K562 (cell line): Measurements from ENCODE around the gene CLUH. TPM values are rescaled to one million over a fixed set of nuclear protein-coding genes. Genes with fewer than 3 reads are reported as not detected.

Source experiments
- BCOR ChIP-seq: fragments of 450-650 bp; IDR thresholded peaks from 2 replicates; pipeline ENCODE4 v1.6.1; 2016
- BRF1 ChIP-seq: IDR thresholded peaks from 3 replicates; pipeline ENCODE4 v1.6.1; 2011; ENCODE audit warnings: borderline replicate concordance, mild to moderate bottlenecking; ENCODE audit not compliant: insufficient read length; ENCODE audit errors: extremely low read depth
- COPS2 ChIP-seq: fragments of 450-650 bp; conservative IDR thresholded peaks from 2 replicates; pipeline ENCODE4 v1.6.1; 2016; ENCODE audit warnings: mild to moderate bottlenecking, moderate library complexity
- CXXC5 ChIP-seq: fragments of 250-450 bp; sonication (Bioruptor Pico); IDR thresholded peaks from 2 replicates; pipeline ENCODE4 v1.8.0; 2022; ENCODE audit warnings: inconsistent platforms, mild to moderate bottlenecking, moderate library complexity
- DIDO1 ChIP-seq: fragments of 450-650 bp; IDR thresholded peaks from 2 replicates; pipeline ENCODE4 v1.6.1; 2016; ENCODE audit warnings: low read depth, missing biosample characterization, missing genetic modification characterization
- HMGXB4 ChIP-seq: sonication (generic); formaldehyde crosslinking; IDR thresholded peaks from 2 replicates; pipeline ENCODE4 v1.8.1; 2023; ENCODE audit warnings: mild to moderate bottlenecking, missing genetic modification reagents
- JUN ChIP-seq, 2 experiments: sonication (generic) in 1 of 2; formaldehyde crosslinking in 1 of 2; IDR thresholded peaks; 2 replicates each; pipeline versions ENCODE4 v1.6.1 to v1.8.0; 2012 to 2022; ENCODE audit warnings: borderline replicate concordance in 2 of 2, mild to moderate bottlenecking in 2 of 2, improper control_type of control experiment in 1 of 2, low read depth in 1 of 2, low read length in 1 of 2, missing genetic modification reagents in 1 of 2
- MCM3 ChIP-seq: fragments of 450-650 bp; IDR thresholded peaks from 2 replicates; pipeline ENCODE4 v1.6.1; 2016
- PML ChIP-seq: IDR thresholded peaks from 2 replicates; pipeline ENCODE4 v1.6.1; 2012; ENCODE audit warnings: low read length, inconsistent platforms
- SMARCB1 ChIP-seq: IDR thresholded peaks from 2 replicates; pipeline ENCODE4 v1.6.1; 2011; ENCODE audit warnings: improper control_type of control experiment, low read depth; ENCODE audit not compliant: insufficient read length
- SMARCE1 ChIP-seq: fragments of 450-650 bp; IDR thresholded peaks from 2 replicates; pipeline ENCODE4 v1.7.1; 2016; ENCODE audit warnings: mild to moderate bottlenecking
- SRSF7 ChIP-seq: fragments of 200-400 bp; formaldehyde crosslinking; optimal IDR thresholded peaks from 2 replicates; pipeline ENCODE3; 2017; ENCODE audit warnings: mild to moderate bottlenecking, low read depth, low read length
- TEAD4 ChIP-seq, 2 experiments: sonication (generic) in 1 of 2; formaldehyde crosslinking in 1 of 2; IDR thresholded peaks; 2 replicates each; pipeline versions ENCODE4 v1.6.1 to v1.8.0; 2012 to 2022; ENCODE audit warnings: borderline replicate concordance in 1 of 2, inconsistent platforms in 1 of 2, low read length in 1 of 2, mild to moderate bottlenecking in 1 of 2, missing genetic modification reagents in 1 of 2
- ZNF263 ChIP-seq: sonication (generic); formaldehyde crosslinking; IDR thresholded peaks from 2 replicates; pipeline ENCODE4 v1.8.0; 2022; ENCODE audit warnings: mild to moderate bottlenecking, missing genetic modification reagents, borderline replicate concordance
- ZNF274 ChIP-seq: IDR thresholded peaks from 2 replicates; pipeline ENCODE4 v1.6.1; 2011; ENCODE audit warnings: low read depth, mild to moderate bottlenecking, low read length, moderate library complexity, borderline replicate concordance
- ZNF589 ChIP-seq: fragments of 200-800 bp; sonication (Bioruptor generic); IDR thresholded peaks from 2 replicates; pipeline ENCODE4 v1.6.1; 2016; ENCODE audit warnings: low read depth, missing genetic modification characterization, missing compliant biosample characterization
- ZNF644 ChIP-seq: fragments of 200-800 bp; sonication (Bioruptor generic); IDR thresholded peaks from 2 replicates; pipeline ENCODE4 v1.6.1; 2016; ENCODE audit warnings: low read depth, missing genetic modification characterization, missing compliant biosample characterization
- ZNF830 ChIP-seq: fragments of 250-450 bp; sonication (Bioruptor Pico); IDR thresholded peaks from 2 replicates; pipeline ENCODE4 v1.5.0; 2021; ENCODE audit warnings: mild to moderate bottlenecking
- polyA plus RNA-seq, 8 experiments: library from polyadenylated mRNA; depleted of rRNA in 4 of 8; stranded (reverse) in 5 of 8; unstranded in 3 of 8; fragments of >200 nt; fragmentation: Nextera tagmentation in 2 of 8; fragmentation: Illumina TruSeq in 1 of 8; extraction: Ambion mirVana in 2 of 8; extraction: Trizol in 1 of 8; gene quantifications; 2 replicates each; pipeline versions ENCODE4 v1.2.1 to v1.2.3, GENCODE V29; 2011 to 2014; ENCODE audit warnings: inconsistent platforms in 1 of 8, missing spikeins in 1 of 8
- total RNA-seq, 7 experiments: library from RNA; depleted of rRNA in 6 of 7; stranded (reverse); fragments of >200 nt in 6 of 7; fragmentation: Illumina TruSeq in 2 of 7; extraction: Trizol in 2 of 7; gene quantifications; 2 replicates each; pipeline versions ENCODE4 v1.2.1 to v1.2.3, GENCODE V29; 2011 to 2021; ENCODE audit warnings: low replicate concordance in 1 of 7
- TF ChIP-seq, protein P1 (sequence below): fragments of 450-650 bp; IDR thresholded peaks from 2 replicates; pipeline ENCODE4 v1.6.1; 2016; ENCODE audit warnings: borderline replicate concordance
- TF ChIP-seq, protein P2 (sequence below): fragments of 450-650 bp; IDR thresholded peaks from 2 replicates; pipeline ENCODE4 v1.6.1; 2017; ENCODE audit warnings: antibody characterized with exemption
- TF ChIP-seq, protein P3 (sequence below): fragments of 450-650 bp; formaldehyde crosslinking; IDR thresholded peaks from 2 replicates; pipeline ENCODE4 v1.4.0; 2020; ENCODE audit warnings: mild to moderate bottlenecking

Gene CLUH
- total and polyA plus RNA-seq, 9 of the 15 experiments (the other 6 are each of a cell fraction or from before 2014, with no cell fraction given), result 0.21 to 140 (median 33.2) TPM

GRCh38 chr17:2749784-2750181 is 38.2 kb upstream of the CLUH start (continued):
- TF ChIP-seq, protein P1, sequence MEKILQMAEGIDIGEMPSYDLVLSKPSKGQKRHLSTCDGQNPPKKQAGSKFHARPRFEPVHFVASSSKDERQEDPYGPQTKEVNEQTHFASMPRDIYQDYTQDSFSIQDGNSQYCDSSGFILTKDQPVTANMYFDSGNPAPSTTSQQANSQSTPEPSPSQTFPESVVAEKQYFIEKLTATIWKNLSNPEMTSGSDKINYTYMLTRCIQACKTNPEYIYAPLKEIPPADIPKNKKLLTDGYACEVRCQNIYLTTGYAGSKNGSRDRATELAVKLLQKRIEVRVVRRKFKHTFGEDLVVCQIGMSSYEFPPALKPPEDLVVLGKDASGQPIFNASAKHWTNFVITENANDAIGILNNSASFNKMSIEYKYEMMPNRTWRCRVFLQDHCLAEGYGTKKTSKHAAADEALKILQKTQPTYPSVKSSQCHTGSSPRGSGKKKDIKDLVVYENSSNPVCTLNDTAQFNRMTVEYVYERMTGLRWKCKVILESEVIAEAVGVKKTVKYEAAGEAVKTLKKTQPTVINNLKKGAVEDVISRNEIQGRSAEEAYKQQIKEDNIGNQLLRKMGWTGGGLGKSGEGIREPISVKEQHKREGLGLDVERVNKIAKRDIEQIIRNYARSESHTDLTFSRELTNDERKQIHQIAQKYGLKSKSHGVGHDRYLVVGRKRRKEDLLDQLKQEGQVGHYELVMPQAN, result no peak
- TF ChIP-seq JUN (IDR thresholded peaks at IDR 0.05; ENCODE audit: borderline replicate concordance, low read depth, low read length), result no peak
- no peak for TF ChIP-seq JUN (CRISPR knock-in tag; IDR thresholded peaks at IDR 0.05; ENCODE audit: borderline replicate concordance)
- no peak for TF ChIP-seq ZNF274
- TF ChIP-seq MCM3, result no peak
- TF ChIP-seq DIDO1, result no peak
- no peak for TF ChIP-seq SMARCE1
- no peak for TF ChIP-seq TEAD4 (IDR thresholded peaks at IDR 0.05; ENCODE audit: low read length)
- no peak for TF ChIP-seq TEAD4 (CRISPR knock-in tag; IDR thresholded peaks at IDR 0.05; ENCODE audit: borderline replicate concordance)
- TF ChIP-seq ZNF589, result no peak
- no peak for TF ChIP-seq SRSF7
- no peak for TF ChIP-seq COPS2
- no peak for TF ChIP-seq PML
- no peak for TF ChIP-seq BRF1
- TF ChIP-seq, protein P2, sequence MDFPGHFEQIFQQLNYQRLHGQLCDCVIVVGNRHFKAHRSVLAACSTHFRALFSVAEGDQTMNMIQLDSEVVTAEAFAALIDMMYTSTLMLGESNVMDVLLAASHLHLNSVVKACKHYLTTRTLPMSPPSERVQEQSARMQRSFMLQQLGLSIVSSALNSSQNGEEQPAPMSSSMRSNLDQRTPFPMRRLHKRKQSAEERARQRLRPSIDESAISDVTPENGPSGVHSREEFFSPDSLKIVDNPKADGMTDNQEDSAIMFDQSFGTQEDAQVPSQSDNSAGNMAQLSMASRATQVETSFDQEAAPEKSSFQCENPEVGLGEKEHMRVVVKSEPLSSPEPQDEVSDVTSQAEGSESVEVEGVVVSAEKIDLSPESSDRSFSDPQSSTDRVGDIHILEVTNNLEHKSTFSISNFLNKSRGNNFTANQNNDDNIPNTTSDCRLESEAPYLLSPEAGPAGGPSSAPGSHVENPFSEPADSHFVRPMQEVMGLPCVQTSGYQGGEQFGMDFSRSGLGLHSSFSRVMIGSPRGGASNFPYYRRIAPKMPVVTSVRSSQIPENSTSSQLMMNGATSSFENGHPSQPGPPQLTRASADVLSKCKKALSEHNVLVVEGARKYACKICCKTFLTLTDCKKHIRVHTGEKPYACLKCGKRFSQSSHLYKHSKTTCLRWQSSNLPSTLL, result no peak
- no peak for TF ChIP-seq HMGXB4 (CRISPR knock-in tag)
- TF ChIP-seq, protein P3, sequence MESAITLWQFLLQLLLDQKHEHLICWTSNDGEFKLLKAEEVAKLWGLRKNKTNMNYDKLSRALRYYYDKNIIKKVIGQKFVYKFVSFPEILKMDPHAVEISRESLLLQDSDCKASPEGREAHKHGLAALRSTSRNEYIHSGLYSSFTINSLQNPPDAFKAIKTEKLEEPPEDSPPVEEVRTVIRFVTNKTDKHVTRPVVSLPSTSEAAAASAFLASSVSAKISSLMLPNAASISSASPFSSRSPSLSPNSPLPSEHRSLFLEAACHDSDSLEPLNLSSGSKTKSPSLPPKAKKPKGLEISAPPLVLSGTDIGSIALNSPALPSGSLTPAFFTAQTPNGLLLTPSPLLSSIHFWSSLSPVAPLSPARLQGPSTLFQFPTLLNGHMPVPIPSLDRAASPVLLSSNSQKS (CRISPR knock-in tag), result no peak
- TF ChIP-seq SMARCB1, result no peak
- peak; percentile 79 for TF ChIP-seq CXXC5 (CRISPR knock-in tag)
- no peak for TF ChIP-seq BCOR
- TF ChIP-seq ZNF830, result no peak
- peak; percentile 73 for TF ChIP-seq ZNF263 (CRISPR knock-in tag)
- TF ChIP-seq ZNF644 (tag), result no peak
